HL-60 (cell line): ENCODE data around the gene BRSK1.

Experiments used
- DNase-seq, 2 experiments: peaks; one replicate each; pipeline ENCODE4 v3.0.0-alpha.2; 2010 to 2020; ENCODE audit warnings: low read depth in 1 of 2, low spot score in 1 of 2
- H3K27ac ChIP-seq: fragments of 250-450 bp; sonication (Bioruptor Pico); replicated peaks from 2 replicates; pipeline ENCODE4 v1.5.1; 2020; ENCODE audit warnings: mild to moderate bottlenecking, moderate library complexity
- H3K27me3 ChIP-seq: fragments of 250-450 bp; sonication (Bioruptor Pico); 2 replicates; pipeline ENCODE4 v1.5.1; 2021; ENCODE audit warnings: mild to moderate bottlenecking, moderate library complexity; ENCODE audit not compliant: insufficient read depth, poor library complexity, severe bottlenecking
- H3K4me3 ChIP-seq: replicated peaks from 2 replicates; pipeline ENCODE4 v1.5.1; 2011; ENCODE audit warnings: mild to moderate bottlenecking, control low read depth, low read length; ENCODE audit not compliant: insufficient read depth
- GABPA ChIP-seq: IDR thresholded peaks from 2 replicates; pipeline ENCODE4 v1.6.1; 2012; ENCODE audit warnings: low read depth
- POLR2AphosphoS5 ChIP-seq: IDR thresholded peaks from 2 replicates; pipeline ENCODE4 v1.6.1; 2012; ENCODE audit warnings: low read depth
- SPI1 ChIP-seq: IDR thresholded peaks from 2 replicates; pipeline ENCODE4 v1.6.1; 2012; ENCODE audit warnings: low read depth, mild to moderate bottlenecking, borderline replicate concordance
- TF ChIP-seq, protein P1 (sequence below): IDR thresholded peaks from one replicate; pipeline ENCODE4 v1.5.1; 2011; ENCODE audit warnings: low read length, control low read depth, inconsistent platforms; ENCODE audit not compliant: insufficient read depth
- TF ChIP-seq, protein P2 (sequence below): IDR thresholded peaks from 2 replicates; pipeline ENCODE4 v1.6.1; 2012; ENCODE audit warnings: low read depth; ENCODE audit not compliant: insufficient replicate concordance

Gene BRSK1

DNA sequence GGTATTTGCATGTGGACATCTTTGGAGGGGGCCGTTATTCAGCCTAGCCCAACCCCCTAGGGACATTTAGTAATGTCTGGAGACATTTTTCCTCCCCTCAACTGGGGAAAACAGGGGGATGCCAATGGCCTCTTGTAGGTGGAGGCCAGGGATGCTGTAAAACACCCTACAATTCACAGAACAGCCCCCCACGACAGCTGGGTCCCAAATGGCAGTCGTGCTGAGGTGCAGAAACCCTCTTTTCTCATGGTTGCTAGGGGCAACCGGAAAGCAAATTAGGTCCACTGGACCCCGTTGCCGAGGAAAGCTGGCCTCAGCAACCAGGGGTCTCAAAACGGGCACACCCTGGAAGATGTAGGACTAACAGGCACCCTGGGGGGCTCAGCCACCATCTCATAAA, 26.7 kb downstream of the BRSK1 start:
- Histone ChIP-seq H3K27ac (no peak overlapping the region), H3K27me3 (no peaks in the 10 kb centered on the region), H3K4me3 (no peak overlapping the region)
- DNase-seq, result no peak
- TF ChIP-seq, protein P1, sequence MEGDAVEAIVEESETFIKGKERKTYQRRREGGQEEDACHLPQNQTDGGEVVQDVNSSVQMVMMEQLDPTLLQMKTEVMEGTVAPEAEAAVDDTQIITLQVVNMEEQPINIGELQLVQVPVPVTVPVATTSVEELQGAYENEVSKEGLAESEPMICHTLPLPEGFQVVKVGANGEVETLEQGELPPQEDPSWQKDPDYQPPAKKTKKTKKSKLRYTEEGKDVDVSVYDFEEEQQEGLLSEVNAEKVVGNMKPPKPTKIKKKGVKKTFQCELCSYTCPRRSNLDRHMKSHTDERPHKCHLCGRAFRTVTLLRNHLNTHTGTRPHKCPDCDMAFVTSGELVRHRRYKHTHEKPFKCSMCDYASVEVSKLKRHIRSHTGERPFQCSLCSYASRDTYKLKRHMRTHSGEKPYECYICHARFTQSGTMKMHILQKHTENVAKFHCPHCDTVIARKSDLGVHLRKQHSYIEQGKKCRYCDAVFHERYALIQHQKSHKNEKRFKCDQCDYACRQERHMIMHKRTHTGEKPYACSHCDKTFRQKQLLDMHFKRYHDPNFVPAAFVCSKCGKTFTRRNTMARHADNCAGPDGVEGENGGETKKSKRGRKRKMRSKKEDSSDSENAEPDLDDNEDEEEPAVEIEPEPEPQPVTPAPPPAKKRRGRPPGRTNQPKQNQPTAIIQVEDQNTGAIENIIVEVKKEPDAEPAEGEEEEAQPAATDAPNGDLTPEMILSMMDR, result no peak
- TF ChIP-seq GABPA (no peak), SPI1 (no peak), POLR2AphosphoS5 (no peak)
- TF ChIP-seq, protein P2, sequence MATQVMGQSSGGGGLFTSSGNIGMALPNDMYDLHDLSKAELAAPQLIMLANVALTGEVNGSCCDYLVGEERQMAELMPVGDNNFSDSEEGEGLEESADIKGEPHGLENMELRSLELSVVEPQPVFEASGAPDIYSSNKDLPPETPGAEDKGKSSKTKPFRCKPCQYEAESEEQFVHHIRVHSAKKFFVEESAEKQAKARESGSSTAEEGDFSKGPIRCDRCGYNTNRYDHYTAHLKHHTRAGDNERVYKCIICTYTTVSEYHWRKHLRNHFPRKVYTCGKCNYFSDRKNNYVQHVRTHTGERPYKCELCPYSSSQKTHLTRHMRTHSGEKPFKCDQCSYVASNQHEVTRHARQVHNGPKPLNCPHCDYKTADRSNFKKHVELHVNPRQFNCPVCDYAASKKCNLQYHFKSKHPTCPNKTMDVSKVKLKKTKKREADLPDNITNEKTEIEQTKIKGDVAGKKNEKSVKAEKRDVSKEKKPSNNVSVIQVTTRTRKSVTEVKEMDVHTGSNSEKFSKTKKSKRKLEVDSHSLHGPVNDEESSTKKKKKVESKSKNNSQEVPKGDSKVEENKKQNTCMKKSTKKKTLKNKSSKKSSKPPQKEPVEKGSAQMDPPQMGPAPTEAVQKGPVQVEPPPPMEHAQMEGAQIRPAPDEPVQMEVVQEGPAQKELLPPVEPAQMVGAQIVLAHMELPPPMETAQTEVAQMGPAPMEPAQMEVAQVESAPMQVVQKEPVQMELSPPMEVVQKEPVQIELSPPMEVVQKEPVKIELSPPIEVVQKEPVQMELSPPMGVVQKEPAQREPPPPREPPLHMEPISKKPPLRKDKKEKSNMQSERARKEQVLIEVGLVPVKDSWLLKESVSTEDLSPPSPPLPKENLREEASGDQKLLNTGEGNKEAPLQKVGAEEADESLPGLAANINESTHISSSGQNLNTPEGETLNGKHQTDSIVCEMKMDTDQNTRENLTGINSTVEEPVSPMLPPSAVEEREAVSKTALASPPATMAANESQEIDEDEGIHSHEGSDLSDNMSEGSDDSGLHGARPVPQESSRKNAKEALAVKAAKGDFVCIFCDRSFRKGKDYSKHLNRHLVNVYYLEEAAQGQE, result no peak

DNA sequence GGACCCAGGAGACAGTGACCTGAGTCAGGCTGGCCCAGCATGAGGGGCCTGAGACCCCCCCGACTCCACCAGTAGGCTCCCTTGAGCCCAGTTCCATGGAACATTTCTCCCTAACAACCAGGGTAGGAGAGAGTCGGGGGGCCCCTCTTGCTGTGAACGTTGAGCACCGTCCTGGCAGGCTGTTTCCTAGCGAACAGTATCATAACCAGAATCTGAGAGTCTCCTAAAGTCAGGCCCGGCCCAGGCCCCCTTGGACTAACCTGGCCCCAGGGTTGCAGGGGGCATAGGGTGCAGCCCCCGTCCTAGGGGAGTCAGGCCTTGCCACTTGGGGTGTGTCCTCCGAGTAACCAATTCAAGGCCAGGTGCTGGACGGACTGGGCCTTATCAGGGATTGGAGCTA, 27.6 kb downstream of the BRSK1 start:
- H3K4me3 ChIP-seq, result no peak overlapping the region
- DNase-seq, result no peak
- no peak overlapping the region for H3K27ac ChIP-seq
- H3K27me3 ChIP-seq, result no peaks in the 10 kb centered on the region
- TF ChIP-seq POLR2AphosphoS5, result no peak
- TF ChIP-seq, protein P2, result no peak
- TF ChIP-seq, protein P1, result no peak
- TF ChIP-seq SPI1, result no peak
- TF ChIP-seq GABPA, result no peak

DNA sequence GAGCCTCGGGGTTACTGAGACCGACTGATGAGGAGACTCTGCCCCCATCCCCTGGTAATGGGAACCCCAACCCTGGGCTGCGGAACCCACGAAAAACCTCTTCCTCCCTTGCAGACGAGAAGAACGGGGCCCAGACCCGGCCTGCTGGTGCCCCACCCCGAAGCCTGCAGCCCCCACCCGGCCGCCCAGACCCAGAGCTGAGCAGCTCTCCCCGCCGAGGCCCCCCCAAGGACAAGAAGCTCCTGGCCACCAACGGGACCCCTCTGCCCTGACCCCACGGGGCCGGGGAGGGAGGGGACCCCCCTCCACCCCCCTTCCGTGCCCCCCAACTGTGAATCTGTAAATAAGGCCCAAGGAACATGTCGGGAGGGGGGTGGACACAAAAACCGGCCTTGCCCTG, 28.0 kb downstream of the BRSK1 start:
- TF ChIP-seq SPI1 (no peak), POLR2AphosphoS5 (no peak), GABPA (no peak)
- TF ChIP-seq, protein P1, result no peak
- TF ChIP-seq, protein P2, result no peak
- Histone ChIP-seq H3K27ac (no peak overlapping the region), H3K27me3 (no peaks in the 10 kb centered on the region), H3K4me3 (no peak overlapping the region)
- DNase-seq, result no peak
